H1 (cell line): ENCODE measurements around the gene ACBD6. TPM values are rescaled to one million over a fixed set of nuclear protein-coding genes. Genes with fewer than 3 reads are reported as not detected.

Source experiments
- CTCF ChIA-PET: fragments of 300-600 bp; sonication (Branson Sonifier 250); formaldehyde crosslinking; loops from one replicate; lab custom pipeline; 2021; ENCODE audit not compliant: partially characterized antibody; lab: Charles Lee
- POLR2A ChIA-PET: fragments of 300-600 bp; sonication (Branson Sonifier 250); formaldehyde crosslinking; loops from one replicate; lab custom pipeline; 2021; ENCODE audit warnings: inconsistent platforms; ENCODE audit not compliant: partially characterized antibody; lab: Charles Lee
- DNase-seq, 2 experiments: peaks; one replicate each; pipeline versions ENCODE4 v3.0.0 to v3.0.0-alpha.2; 2010 to 2022; ENCODE audit warnings: low spot score in 2 of 2, low read depth in 1 of 2, mixed read lengths in 1 of 2
- FAIRE-seq: peaks from 2 replicates; lab custom pipeline; 2011; peaks lifted over from hg19 to GRCh38; lab: Jason Lieb, UNC
- H2AFZ ChIP-seq: 2 replicates; pipeline ENCODE4 v1.8.1; 2012; ENCODE audit warnings: low read length, inconsistent platforms
- H2AK5ac ChIP-seq: 2 replicates; pipeline ENCODE4 v1.6.1; 2013; ENCODE audit warnings: low read depth, low read length
- H2BK120ac ChIP-seq: replicated peaks from 2 replicates; pipeline ENCODE3; 2013; ENCODE audit warnings: low read depth, low read length, inconsistent platforms
- H2BK12ac ChIP-seq: 2 replicates; pipeline ENCODE4 v1.6.1; 2013; ENCODE audit warnings: low read depth, low read length
- H2BK15ac ChIP-seq: 2 replicates; pipeline ENCODE4 v1.6.1; 2013; ENCODE audit warnings: low read length
- H2BK20ac ChIP-seq: 2 replicates; pipeline ENCODE4 v1.6.1; 2013; ENCODE audit warnings: low read length
- H2BK5ac ChIP-seq: 2 replicates; pipeline ENCODE4 v1.6.1; 2013; ENCODE audit warnings: low read depth, low read length
- H3K14ac ChIP-seq: 2 replicates; pipeline ENCODE4 v1.6.1; 2013; ENCODE audit warnings: inconsistent platforms; ENCODE audit not compliant: insufficient read length
- H3K18ac ChIP-seq: 2 replicates; pipeline ENCODE4 v1.6.1; 2013; ENCODE audit warnings: low read length; ENCODE audit errors: extremely low read depth
- H3K23ac ChIP-seq: 2 replicates; pipeline ENCODE4 v1.6.1; 2013; ENCODE audit warnings: inconsistent platforms; ENCODE audit not compliant: insufficient read length
- H3K23me2 ChIP-seq: 2 replicates; pipeline ENCODE4 v1.6.1; 2013; ENCODE audit warnings: low read depth, low read length
- H3K27ac ChIP-seq: 2 replicates; pipeline ENCODE4 v1.6.1; 2011; ENCODE audit warnings: low read depth, low read length, inconsistent platforms
- H3K27me3 ChIP-seq, 4 experiments: replicated peaks in 1 of 4; 1 replicate in 1 of 4; 2 replicates in 3 of 4; pipeline versions ENCODE4 v1.6.1 to v1.8.1; 2011 to 2013; ENCODE audit warnings: low read length in 3 of 4, mild to moderate bottlenecking in 3 of 4, inconsistent platforms in 2 of 4, mixed read lengths in 2 of 4, moderate library complexity in 1 of 4; ENCODE audit not compliant: control insufficient read depth in 3 of 4, insufficient read depth in 3 of 4; ENCODE audit errors: extremely low read depth in 1 of 4
- H3K36me3 ChIP-seq, 4 experiments: 2 replicates each; pipeline versions ENCODE4 v1.6.1 to v1.8.1; 2011 to 2013; ENCODE audit warnings: mild to moderate bottlenecking in 4 of 4, low read length in 3 of 4, moderate library complexity in 2 of 4, control low read depth in 1 of 4, inconsistent platforms in 1 of 4; ENCODE audit not compliant: insufficient read depth in 4 of 4, control insufficient read depth in 2 of 4
- H3K4ac ChIP-seq: replicated peaks from 2 replicates; pipeline ENCODE3; 2013; ENCODE audit warnings: low read length, low read depth, mixed read lengths, inconsistent platforms; ENCODE audit not compliant: insufficient read length
- H3K4me1 ChIP-seq, 4 experiments: replicated peaks in 1 of 4; 1 replicate in 1 of 4; 2 replicates in 3 of 4; pipeline versions ENCODE4 v1.6.1 to v1.8.1; 2011 to 2013; ENCODE audit warnings: low read length in 3 of 4, inconsistent platforms in 2 of 4, mixed read lengths in 1 of 4; ENCODE audit not compliant: insufficient read depth in 4 of 4, control insufficient read depth in 3 of 4
- H3K4me2 ChIP-seq, 2 experiments: 2 replicates each; pipeline versions ENCODE4 v1.6.1 to v1.8.1; 2011 to 2013; ENCODE audit warnings: low read depth in 2 of 2, low read length in 2 of 2, control low read depth in 1 of 2, inconsistent platforms in 1 of 2, mild to moderate bottlenecking in 1 of 2; ENCODE audit not compliant: insufficient read depth in 1 of 2
- H3K4me3 ChIP-seq, 4 experiments: fragments of 200-600, 300-600 bp in 1 of 4; sonication (generic), shearing (Covaris generic), sonication (Bioruptor Twin) in 1 of 4; 2 replicates each; pipeline versions ENCODE4 v1.5.1 to v1.8.1; 2011 to 2016; ENCODE audit warnings: low read length in 4 of 4, low read depth in 3 of 4, control low read depth in 2 of 4, inconsistent platforms in 2 of 4, mild to moderate bottlenecking in 2 of 4, mixed read lengths in 1 of 4, moderate library complexity in 1 of 4; ENCODE audit not compliant: insufficient read depth in 2 of 4; ENCODE audit errors: extremely low read depth in 1 of 4
- H3K56ac ChIP-seq: replicated peaks from 2 replicates; pipeline ENCODE3; 2013; ENCODE audit warnings: low read depth, mild to moderate bottlenecking, mixed read lengths, low read length, inconsistent platforms; ENCODE audit not compliant: insufficient read length
- H3K79me1 ChIP-seq: 2 replicates; pipeline ENCODE4 v1.6.1; 2013; ENCODE audit warnings: low read depth, low read length, control low read depth
- H3K79me2 ChIP-seq, 2 experiments: 2 replicates each; pipeline versions ENCODE4 v1.6.1 to v1.8.1; 2012 to 2013; ENCODE audit warnings: low read length in 2 of 2, mild to moderate bottlenecking in 2 of 2, inconsistent platforms in 1 of 2; ENCODE audit not compliant: insufficient read depth in 2 of 2, control insufficient read depth in 1 of 2
- H3K9ac ChIP-seq, 4 experiments: replicated peaks in 1 of 4; 1 replicate in 1 of 4; 2 replicates in 3 of 4; pipeline versions ENCODE4 v1.6.1 to v1.8.1; 2011 to 2013; ENCODE audit warnings: low read depth in 3 of 4, low read length in 3 of 4, control low read depth in 2 of 4, mild to moderate bottlenecking in 2 of 4, moderate library complexity in 2 of 4, inconsistent platforms in 1 of 4; ENCODE audit errors: extremely low read depth in 1 of 4
- H3K9me3 ChIP-seq, 2 experiments: 2 replicates each; pipeline versions ENCODE4 v1.6.1 to v1.8.1; 2012 to 2013; ENCODE audit warnings: mild to moderate bottlenecking in 2 of 2, moderate library complexity in 2 of 2, control low read depth in 1 of 2, inconsistent platforms in 1 of 2, low read depth in 1 of 2, low read length in 1 of 2, mixed read lengths in 1 of 2; ENCODE audit not compliant: insufficient read depth in 2 of 2
- H4K20me1 ChIP-seq, 2 experiments: replicated peaks in 1 of 2; 2 replicates each; pipeline versions ENCODE3 to v1.8.1; 2011 to 2013; ENCODE audit warnings: inconsistent platforms in 2 of 2, low read length in 2 of 2, mild to moderate bottlenecking in 1 of 2; ENCODE audit not compliant: insufficient read depth in 2 of 2, control insufficient read depth in 1 of 2
- H4K5ac ChIP-seq: 2 replicates; pipeline ENCODE4 v1.6.1; 2013; ENCODE audit warnings: low read length, low read depth, mixed read lengths, inconsistent platforms; ENCODE audit not compliant: insufficient read length
- H4K8ac ChIP-seq: 2 replicates; pipeline ENCODE4 v1.8.0; 2013; ENCODE audit warnings: mild to moderate bottlenecking, moderate library complexity, low read length, inconsistent platforms; ENCODE audit not compliant: insufficient read depth; ENCODE audit errors: extremely low read depth
- H4K91ac ChIP-seq: replicated peaks from 2 replicates; pipeline ENCODE3; 2013; ENCODE audit warnings: low read length, mixed read lengths, inconsistent platforms; ENCODE audit not compliant: insufficient read length
- ASH2L ChIP-seq: fragments of 200-600, 300-600 bp; sonication (generic); IDR thresholded peaks from one replicate; pipeline ENCODE4 v1.7.1; 2017; ENCODE audit warnings: low read length
- BRCA1 ChIP-seq: IDR thresholded peaks from 2 replicates; pipeline ENCODE4 v1.6.1; 2012; ENCODE audit warnings: low read depth, low read length, improper control_type of control experiment
- CBX5 ChIP-seq: fragments of 300-800, 300-1000 bp; sonication (generic); IDR thresholded peaks from 2 replicates; pipeline ENCODE4 v1.7.1; 2016; ENCODE audit warnings: antibody characterized with exemption, low read length, low read depth
- EP300 ChIP-seq, 2 experiments: IDR thresholded peaks; 1 replicate in 1 of 2; 2 replicates in 1 of 2; pipeline ENCODE4 v1.6.1; 2011 to 2012; ENCODE audit warnings: low read depth in 2 of 2, low read length in 2 of 2, mild to moderate bottlenecking in 2 of 2, borderline replicate concordance in 1 of 2, inconsistent platforms in 1 of 2, moderate library complexity in 1 of 2
- HDAC6 ChIP-seq: IDR thresholded peaks from one replicate; pipeline ENCODE4 v1.7.1; 2012; ENCODE audit warnings: low read depth, mild to moderate bottlenecking, inconsistent platforms, low read length, moderate library complexity
- KDM1A ChIP-seq: fragments of 200-600, 300-600 bp; sonication (generic); IDR thresholded peaks from 2 replicates; pipeline ENCODE4 v1.7.1; 2016; ENCODE audit warnings: mild to moderate bottlenecking, low read length, borderline replicate concordance
- KDM5A ChIP-seq: fragments of 200-600 bp; IDR thresholded peaks from 2 replicates; pipeline ENCODE4 v1.7.1; 2012; ENCODE audit warnings: mild to moderate bottlenecking, low read length, inconsistent platforms, mixed read lengths
- MAX ChIP-seq: IDR thresholded peaks from 2 replicates; pipeline ENCODE4 v1.6.1; 2012; ENCODE audit warnings: inconsistent platforms
- RFX5 ChIP-seq: IDR thresholded peaks from 2 replicates; pipeline ENCODE4 v1.6.1; 2011; ENCODE audit warnings: low read depth, low read length, improper control_type of control experiment, borderline replicate concordance
- RNF2 ChIP-seq: fragments of 200-900, 300-1000 bp; sonication (generic); IDR thresholded peaks from 2 replicates; pipeline ENCODE4 v1.7.1; 2016; ENCODE audit warnings: borderline replicate concordance, low read depth, mild to moderate bottlenecking, antibody characterized with exemption, low read length; ENCODE audit not compliant: poor library complexity, severe bottlenecking; ENCODE audit errors: missing control alignments
- SP1 ChIP-seq: IDR thresholded peaks from 2 replicates; pipeline ENCODE4 v1.6.1; 2011; ENCODE audit warnings: low read depth, low read length
- TCF12 ChIP-seq: IDR thresholded peaks from 2 replicates; pipeline ENCODE4 v1.6.1; 2011; ENCODE audit warnings: low read depth, mild to moderate bottlenecking, low read length
- USF2 ChIP-seq: IDR thresholded peaks from 2 replicates; pipeline ENCODE4 v1.6.1; 2011; ENCODE audit warnings: low read length, improper control_type of control experiment
- WGBS, 2 experiments: shearing (Covaris generic) in 1 of 2; methylation state at CpG; one replicate each; pipeline versions ENCODE4 v1.1.6 to v1.1.7; 2013 to 2015; ENCODE audit warnings: low lambda C conversion rate in 2 of 2, mixed read lengths in 2 of 2, inconsistent platforms in 1 of 2, low coverage in 1 of 2, missing lambda C conversion rate in 1 of 2; ENCODE audit not compliant: insufficient replicate concordance in 2 of 2, insufficient coverage in 1 of 2, insufficient read length in 1 of 2; ENCODE audit errors: extremely low coverage in 1 of 2, missing lambda C conversion rate in 1 of 2; 5-methylcytosine and 5-hydroxymethylcytosine counted together
- polyA plus RNA-seq, 7 experiments: library from polyadenylated mRNA; depleted of rRNA in 3 of 7; stranded (reverse) in 5 of 7; unstranded in 2 of 7; fragments of >200 nt in 5 of 7; fragments of 200-250 nt in 2 of 7; gene quantifications; 1 replicate in 5 of 7; 2 replicates in 1 of 7; 4 replicates in 1 of 7; pipeline versions ENCODE4 v1.2.1 to v1.2.3, GENCODE V29; 2011 to 2013; ENCODE audit warnings: missing spikeins in 2 of 7, mixed read lengths in 2 of 7
- total RNA-seq: library from RNA; stranded (reverse); fragmentation: NEBNext Ultra II Directional; extraction: Animal tissue kit (Norgen Biotek cat#: 25700); gene quantifications from 2 replicates; pipeline ENCODE4 v1.2.1, GENCODE V29; 2021

ACBD6 gene
- total and polyA plus RNA-seq, 2 of the 8 experiments (the other 6 are each of a cell fraction or from before 2014, with no cell fraction given) = 52.0 to 67.7 TPM

GRCh38 chr1:180470031-180470430, 32.3 kb downstream of the ACBD6 start:
- ChIA-PET POLR2A (no interaction called here), CTCF (no interaction called here)
- 94% methylated on average over 1 of the region's 1 CpG; no CpG with 5 or more reads in 1 of the 2 experiments for WGBS, 2 experiments
- Histone ChIP-seq H3K18ac (no peak overlapping the region), H3K4me2 (no peak overlapping the region), H2AFZ (no peak overlapping the region), H3K36me3 (no peaks in the 10 kb centered on the region), H3K4me1 (no peaks in the 10 kb centered on the region), H4K91ac (no peak overlapping the region), H3K4ac (no peak overlapping the region), H3K23ac (no peak overlapping the region), H3K9ac (no peak overlapping the region), H3K23me2 (no peaks in the 10 kb centered on the region), H2AK5ac (no peak overlapping the region), H3K9me3 (no peaks in the 10 kb centered on the region), H2BK15ac (no peak overlapping the region), H3K79me2 (peaks cover 0 to 20% of the 10 kb centered on the region in 2 experiments; a peak in 2 of 4 replicates), H4K20me1 (no peaks in the 10 kb centered on the region), H2BK20ac (no peak overlapping the region), H3K14ac (no peak overlapping the region), H3K4me3 (no peak overlapping the region), H3K27me3 (no peaks in the 10 kb centered on the region), H3K79me1 (peaks cover 2% of the 10 kb centered on the region; the same call in 1 of the 2 replicates), H4K5ac (no peak overlapping the region), H2BK12ac (no peak overlapping the region), H2BK5ac (no peak overlapping the region), H3K56ac (no peak overlapping the region), H3K27ac (no peak overlapping the region), H4K8ac (no peak overlapping the region), H2BK120ac (no peak overlapping the region)
- DNase-seq (no peak), FAIRE-seq (no peak)
- TF ChIP-seq KDM5A (no peak), RNF2 (no peak), TCF12 (no peak), BRCA1 (no peak), KDM1A (no peak), EP300 (IDR thresholded peaks at IDR 0.05; ENCODE audit: borderline replicate concordance in 1 of 2, low read depth in 2 of 2, low read length in 2 of 2) (no peak), SP1 (no peak), HDAC6 (no peak), USF2 (no peak), RFX5 (no peak), MAX (no peak), CBX5 (no peak), ASH2L (no peak)
